HG03103 (cell line): ENCODE results near the gene CD99.

Source experiments
- ATAC-seq: cut with Tn5 transposase; IDR thresholded peaks from one replicate; pipeline ENCODE4 v1.9.1; 2021; ENCODE audit warnings: low read depth; ENCODE audit not compliant: unreplicated experiment

CD99 gene

GRCh38 chrX:2697306-2697705 is 6.2 kb downstream of the CD99 start:
- no peak for ATAC-seq

- ATAC-seq = no peak
Measured at GRCh38 chrX:2697741-2698299, 6.7 kb downstream of the CD99 start.

- ATAC-seq = no peak
Measured at GRCh38 chrX:2698604-2699003, 7.5 kb downstream of the CD99 start.

GRCh38 chrX:2699959-2700358 is 8.9 kb downstream of the CD99 start:
- no peak for ATAC-seq

- no peak for ATAC-seq
Measured at GRCh38 chrX:2700405-2701320, 9.6 kb downstream of the CD99 start.

- peak; percentile 33 for ATAC-seq
Measured at GRCh38 chrX:2701600-2701999, 10.5 kb downstream of the CD99 start.

- no peak for ATAC-seq
Measured at GRCh38 chrX:2703991-2704369, 12.9 kb downstream of the CD99 start.

- no peak for ATAC-seq
Measured at GRCh38 chrX:2705046-2705832, 14.1 kb downstream of the CD99 start.

GRCh38 chrX:2707334-2707760 is 16.3 kb downstream of the CD99 start:
- peak; percentile 78 for ATAC-seq

GRCh38 chrX:2708021-2708420 is 16.9 kb downstream of the CD99 start:
- ATAC-seq = no peak

GRCh38 chrX:2708592-2709188 is 17.6 kb downstream of the CD99 start:
- no peak for ATAC-seq

- ATAC-seq = no peak
Measured at GRCh38 chrX:2709556-2709955, 18.5 kb downstream of the CD99 start.

- no peak for ATAC-seq
Measured at GRCh38 chrX:2710041-2710840, 19.1 kb downstream of the CD99 start.

- no peak for ATAC-seq
Measured at GRCh38 chrX:2711441-2711840, 20.3 kb downstream of the CD99 start.

GRCh38 chrX:2712428-2712827 is 21.3 kb downstream of the CD99 start:
- no peak for ATAC-seq

- ATAC-seq = no peak
Measured at GRCh38 chrX:2712890-2713840, 22.1 kb downstream of the CD99 start.

GRCh38 chrX:2714551-2714950 is 23.5 kb downstream of the CD99 start:
- ATAC-seq = no peak

GRCh38 chrX:2715066-2715600 is 24.0 kb downstream of the CD99 start:
- no peak for ATAC-seq

GRCh38 chrX:2717312-2717711 is 26.2 kb downstream of the CD99 start:
- ATAC-seq = no peak
